NCI-H748 (cell line): ENCODE measurements around the gene AMHR2.
"Not testable (repeated sequence)": the region's sequence is repeated elsewhere in the genome, so short reads cannot be mapped to it uniquely, and the experiment has no call there.

Experiments
- DNase-seq: peaks from one replicate; lab custom pipeline; 2025; ENCODE audit not compliant: unreplicated experiment; lab: John Stamatoyannopoulos, UW

AMHR2 gene

DNA sequence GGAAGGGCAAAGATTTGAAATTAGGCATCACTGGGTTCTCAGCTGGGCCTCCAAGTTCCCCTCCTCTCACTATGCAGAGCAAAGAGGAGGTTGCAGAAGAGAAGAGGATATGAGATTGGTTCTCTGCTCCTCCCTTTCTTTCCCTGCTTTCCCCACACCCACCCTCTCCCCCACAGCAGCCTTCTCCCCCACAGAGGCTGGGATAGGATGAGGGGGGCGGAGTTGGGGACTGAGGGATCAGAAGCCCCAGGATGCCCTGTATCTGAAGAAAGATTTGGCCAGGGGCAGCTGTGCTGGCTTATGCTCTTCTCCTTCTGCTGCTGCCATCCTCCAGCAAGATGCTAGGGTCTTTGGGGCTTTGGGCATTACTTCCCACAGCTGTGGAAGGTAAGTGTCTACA is at the start of gene AMHR2:
Gene AMHR2, plus strand, starts transcription at position 259 of the 400 bp plus-strand sequence. Its CDS starts 80 bp downstream, at position 339.
- DNase-seq: no peak

DNA sequence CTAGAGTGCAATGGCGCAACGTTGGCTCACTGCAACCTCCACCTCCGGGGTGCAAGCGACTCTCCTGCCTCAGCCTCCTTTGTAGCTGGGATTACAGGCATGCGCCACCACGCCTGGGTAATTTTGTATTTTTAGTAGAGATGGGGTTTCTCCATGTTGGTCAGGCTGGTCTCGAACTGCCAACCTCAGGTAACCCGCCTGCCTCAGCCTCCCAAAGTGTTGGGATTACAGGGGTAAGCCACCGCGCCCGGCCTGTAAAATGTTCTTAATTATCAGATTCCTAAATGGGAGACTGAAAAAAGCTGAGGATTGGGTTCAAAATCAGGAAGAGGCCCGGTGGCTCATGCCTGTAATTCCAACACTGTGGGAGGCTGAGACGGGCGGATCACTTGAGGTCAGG is 49.4 kb upstream of the AMHR2 start:
- not testable (repeated sequence) for DNase-seq

DNA sequence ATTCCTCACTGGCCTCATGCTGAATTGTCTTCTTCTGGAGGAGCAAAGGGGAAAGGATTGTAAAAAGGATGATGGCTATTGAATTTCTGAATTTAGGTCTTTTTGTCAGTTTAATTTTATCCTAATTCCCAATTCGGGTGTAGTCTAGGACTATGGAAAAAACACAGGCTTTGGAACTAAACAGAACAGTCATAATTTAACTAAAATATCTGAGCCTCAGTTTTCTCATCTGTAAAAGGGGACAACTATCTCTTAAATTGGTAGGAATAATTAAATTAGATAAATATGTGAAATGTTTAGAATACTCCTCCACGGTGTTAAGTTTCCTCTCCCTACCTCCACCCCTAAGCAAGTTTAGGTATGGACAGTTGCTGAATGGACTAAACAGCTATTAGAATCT is 46.9 kb upstream of the AMHR2 start:
- DNase-seq: no peak

DNA sequence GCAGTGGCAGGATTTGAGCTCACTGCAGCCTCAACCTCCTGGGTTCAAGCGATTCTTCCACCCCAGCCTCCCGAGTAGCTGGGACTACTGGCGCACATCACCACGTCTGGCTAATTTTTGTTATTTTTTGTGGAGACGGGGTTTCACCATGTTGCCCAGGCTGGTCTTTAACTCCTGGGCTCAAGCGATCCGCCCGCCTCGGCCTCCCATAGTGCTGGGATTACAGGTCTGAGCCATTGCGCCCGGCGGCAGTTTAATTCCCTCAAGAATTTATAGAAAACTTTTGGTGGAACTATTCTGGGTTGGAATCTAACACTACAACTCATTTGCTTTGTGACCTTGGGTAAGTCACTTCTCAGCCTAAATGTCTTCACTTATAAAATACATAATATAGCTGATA is 45.4 kb upstream of the AMHR2 start:
- no peak for DNase-seq

DNA sequence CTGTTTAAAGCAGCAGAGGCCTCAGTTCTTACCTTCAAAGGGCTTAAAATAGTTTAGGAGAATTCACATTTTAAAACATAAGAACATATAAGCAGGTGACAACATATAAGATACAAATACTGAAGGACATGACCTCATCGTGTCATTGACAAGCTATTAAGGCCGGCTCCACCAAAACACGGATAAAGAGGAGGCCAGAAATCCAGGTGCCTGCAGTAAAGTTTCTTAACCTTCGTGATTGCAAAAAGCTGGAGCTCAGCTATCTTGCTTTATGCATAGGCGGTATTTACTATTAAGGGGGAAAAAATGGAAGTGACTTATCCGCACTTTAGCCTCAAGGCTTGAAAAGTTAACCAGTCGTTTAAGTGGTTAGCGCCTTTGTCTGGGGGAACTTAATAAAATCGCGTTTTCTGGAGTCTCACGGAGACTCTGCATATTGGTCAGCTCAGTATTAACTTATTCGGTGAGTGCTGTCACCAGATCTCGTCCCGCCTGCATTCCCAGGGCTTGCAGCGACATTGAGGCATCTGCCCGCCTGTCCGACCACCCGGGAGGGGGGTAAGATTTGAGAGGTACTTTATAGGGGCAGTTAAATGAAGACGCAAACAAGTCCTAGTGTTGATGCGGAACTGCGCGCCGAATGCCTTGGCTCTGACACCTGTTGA is 44.8 kb upstream of the AMHR2 start:
- DNase-seq: peak; percentile 36

DNA sequence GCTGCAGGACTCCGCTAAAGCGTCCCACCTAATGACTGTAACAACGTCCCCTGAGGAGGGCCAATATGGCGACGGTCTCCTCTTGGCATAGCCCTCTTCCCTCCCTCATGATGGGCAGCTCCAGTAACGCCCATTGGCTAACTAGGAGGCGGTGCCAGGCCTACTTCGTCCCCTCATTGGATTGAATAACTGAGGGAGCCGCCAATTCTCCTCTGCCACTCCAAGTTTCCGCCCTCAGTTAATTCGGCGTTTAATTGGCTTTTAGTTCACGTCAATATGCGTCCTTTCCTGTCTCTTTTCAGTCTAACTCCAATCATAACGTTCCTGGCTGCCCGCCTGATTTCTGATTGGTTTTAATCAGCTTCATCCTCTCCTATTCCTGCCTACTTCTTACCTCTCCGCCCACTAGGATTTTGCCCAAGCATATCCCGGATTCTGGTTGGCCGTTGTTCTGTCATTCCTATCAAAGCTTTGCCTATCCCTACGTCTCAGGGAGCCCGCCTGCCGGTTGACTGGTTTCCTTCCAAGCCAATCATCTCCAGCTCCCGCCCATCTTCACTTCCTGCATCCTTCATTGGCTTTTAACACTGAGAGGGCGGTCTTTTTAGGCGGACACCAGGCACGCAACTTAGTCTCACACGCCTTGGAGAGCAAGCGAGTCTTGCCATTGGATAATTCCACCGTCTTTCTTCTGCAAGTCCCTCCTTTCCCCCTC is 44.1 kb upstream of the AMHR2 start:
- peak; percentile 100 for DNase-seq

DNA sequence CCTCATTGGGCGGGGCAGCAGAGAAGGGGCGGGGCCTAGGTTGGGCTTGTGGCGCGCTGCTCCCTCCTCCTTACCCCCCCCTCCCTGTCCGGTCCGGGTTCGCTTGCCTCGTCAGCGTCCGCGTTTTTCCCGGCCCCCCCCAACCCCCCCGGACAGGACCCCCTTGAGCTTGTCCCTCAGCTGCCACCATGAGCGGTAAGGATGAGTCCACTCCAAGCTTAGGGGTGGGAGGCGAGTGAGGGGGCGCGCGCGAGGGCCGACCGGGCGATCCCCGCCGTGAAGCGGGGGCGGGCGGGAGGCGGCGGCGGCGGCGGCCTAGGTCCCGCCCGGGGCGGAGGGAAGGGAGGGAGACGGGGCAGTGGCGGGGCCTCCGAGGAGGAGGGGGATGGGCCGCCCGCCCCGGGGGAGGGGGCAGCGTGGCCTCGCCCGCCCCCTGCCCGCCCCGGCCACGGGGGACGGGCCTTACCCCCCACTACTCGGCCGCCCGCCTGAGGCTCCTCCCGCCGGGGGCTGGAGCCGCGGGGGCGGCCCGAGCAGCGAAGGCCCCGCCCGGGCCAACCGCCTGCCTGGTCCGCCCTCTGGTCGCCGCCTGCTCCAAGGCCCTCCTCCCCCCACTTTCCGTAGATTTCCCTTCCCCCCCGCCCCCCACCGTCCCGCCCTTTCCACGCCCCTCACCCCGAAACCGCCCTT is 43.4 kb upstream of the AMHR2 start, which contains the start of gene SP1:
Gene SP1, plus strand, starts transcription at position 73 of the 690 bp plus-strand sequence. Its CDS starts 116 bp downstream, at position 189.
- DNase-seq: peak; percentile 93

DNA sequence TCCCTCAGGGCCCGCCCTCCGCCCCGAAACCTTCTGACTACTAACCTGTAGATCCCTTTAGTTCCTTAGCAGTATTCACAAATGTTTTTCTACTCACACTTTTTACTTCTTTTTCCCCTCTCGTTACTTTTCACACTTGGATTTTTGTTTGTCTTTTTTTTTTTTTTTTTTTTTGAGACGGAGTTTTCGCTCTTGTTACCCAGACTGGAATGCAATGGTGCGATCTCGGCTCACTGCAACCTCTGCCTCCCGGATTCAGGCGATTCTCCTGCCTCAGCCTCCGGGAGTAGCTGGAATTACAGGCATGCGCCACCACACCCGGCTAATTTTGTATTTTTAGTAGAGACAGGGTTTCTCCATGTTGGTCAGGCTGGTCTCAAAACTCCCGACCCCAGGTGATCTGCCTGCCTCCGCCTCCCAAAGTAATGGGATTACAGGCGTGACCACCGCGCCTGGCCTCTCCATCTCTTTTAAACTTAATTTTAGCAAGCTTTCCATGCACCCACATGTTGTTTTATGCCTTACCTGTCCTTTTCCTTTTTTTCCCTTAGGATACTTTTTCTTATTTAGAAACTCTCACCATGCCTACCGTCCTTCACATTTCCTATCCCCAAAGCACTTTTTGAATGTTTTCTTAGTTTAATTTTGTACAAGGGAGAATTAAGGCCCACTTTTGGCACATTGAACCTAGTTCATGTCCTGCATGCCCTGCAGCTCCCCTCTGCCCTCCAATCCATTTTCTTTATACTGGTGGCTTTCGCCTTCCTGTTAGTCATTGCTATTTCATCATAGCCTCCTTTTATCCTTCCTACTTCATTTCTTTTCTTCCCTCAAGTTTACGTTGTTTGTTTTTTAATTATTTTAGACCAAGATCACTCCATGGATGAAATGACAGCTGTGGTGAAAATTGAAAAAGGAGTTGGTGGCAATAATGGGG is 42.6 kb upstream of the AMHR2 start:
- DNase-seq: no peak

DNA sequence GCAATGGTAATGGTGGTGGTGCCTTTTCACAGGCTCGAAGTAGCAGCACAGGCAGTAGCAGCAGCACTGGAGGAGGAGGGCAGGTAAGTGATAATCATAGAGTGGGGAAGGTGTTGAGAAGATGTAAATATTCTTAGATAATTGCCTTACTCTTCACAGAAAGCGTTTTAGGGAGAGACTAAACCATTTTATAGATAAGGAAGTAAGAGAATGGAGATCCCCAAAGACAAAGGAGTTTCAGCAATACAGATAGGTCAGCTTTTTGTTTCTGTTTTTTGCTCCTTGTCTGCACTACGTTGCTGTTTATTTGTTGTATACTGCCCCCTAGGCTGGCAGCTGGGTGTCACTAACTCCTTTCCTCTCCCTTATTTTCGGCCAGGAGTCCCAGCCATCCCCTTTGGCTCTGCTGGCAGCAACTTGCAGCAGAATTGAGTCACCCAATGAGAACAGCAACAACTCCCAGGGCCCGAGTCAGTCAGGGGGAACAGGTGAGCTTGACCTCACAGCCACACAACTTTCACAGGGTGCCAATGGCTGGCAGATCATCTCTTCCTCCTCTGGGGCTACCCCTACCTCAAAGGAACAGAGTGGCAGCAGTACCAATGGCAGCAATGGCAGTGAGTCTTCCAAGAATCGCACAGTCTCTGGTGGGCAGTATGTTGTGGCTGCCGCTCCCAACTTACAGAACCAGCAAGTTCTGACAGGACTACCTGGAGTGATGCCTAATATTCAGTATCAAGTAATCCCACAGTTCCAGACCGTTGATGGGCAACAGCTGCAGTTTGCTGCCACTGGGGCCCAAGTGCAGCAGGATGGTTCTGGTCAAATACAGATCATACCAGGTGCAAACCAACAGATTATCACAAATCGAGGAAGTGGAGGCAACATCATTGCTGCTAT is 41.7 kb upstream of the AMHR2 start:
- peak; percentile 5 for DNase-seq

DNA sequence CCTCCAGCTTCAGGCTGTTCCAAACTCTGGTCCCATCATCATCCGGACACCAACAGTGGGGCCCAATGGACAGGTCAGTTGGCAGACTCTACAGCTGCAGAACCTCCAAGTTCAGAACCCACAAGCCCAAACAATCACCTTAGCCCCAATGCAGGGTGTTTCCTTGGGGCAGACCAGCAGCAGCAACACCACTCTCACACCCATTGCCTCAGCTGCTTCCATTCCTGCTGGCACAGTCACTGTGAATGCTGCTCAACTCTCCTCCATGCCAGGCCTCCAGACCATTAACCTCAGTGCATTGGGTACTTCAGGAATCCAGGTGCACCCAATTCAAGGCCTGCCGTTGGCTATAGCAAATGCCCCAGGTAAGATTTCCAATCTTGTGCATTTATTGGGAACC is 40.4 kb upstream of the AMHR2 start:
- DNase-seq: no peak

DNA sequence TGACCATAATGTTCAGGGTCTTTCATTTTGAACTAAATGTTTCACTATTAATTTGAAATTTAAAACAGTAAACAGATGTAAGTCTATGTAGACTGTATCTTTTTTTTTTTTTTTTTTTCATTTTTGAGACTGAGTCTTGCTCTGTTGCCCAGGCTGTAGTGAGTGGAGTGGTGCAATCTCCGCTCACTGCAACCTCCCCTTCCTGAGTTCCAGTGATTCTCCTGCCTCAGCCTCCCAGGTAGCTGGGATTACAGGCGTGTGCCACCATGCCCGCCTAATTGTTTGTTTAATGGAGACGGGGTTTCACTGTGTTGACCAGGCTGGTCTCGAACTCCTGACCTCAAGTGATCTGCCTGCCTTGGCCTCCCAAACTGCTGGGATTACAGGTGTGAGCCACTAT is 37.3 kb upstream of the AMHR2 start:
- not testable (repeated sequence) for DNase-seq

DNA sequence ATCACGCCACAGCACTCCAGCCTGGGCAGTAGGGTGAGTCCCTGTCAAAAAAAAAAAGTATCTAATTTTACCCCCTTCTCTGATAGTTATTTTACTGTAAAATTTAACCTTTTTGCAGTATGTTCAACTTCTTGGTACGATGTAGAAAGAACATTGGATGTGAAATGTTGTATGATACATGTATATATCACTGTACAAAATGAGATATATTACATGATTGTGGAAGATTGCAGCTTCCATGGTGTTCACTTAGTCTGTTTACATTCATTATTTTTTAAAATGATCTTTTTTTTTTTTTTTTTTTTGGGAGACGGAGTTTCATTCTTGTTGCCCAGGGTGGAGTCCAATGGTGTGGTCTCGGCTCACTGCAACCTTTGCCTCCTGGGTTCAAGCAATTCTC is 34.7 kb upstream of the AMHR2 start:
- DNase-seq: no peak

DNA sequence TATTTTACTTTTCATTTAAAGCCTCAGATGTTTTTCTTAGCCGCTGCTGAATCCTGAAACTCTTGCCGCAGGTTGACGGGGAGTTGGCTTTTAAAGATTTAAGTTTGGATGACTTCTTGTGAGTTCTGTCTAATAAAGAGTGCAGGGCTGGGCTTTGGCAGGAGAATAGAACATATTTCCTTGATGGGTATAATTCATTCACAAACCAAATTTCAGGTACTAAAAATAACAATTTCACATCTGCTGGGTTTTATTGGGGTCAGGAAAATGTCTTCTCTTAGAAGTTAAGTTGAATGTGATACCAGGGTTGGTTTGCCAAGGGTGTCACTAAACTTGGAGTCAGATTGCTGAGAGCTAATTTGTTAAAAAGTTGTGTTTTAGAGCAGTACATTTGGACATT is 34.0 kb upstream of the AMHR2 start:
- DNase-seq: no peak

DNA sequence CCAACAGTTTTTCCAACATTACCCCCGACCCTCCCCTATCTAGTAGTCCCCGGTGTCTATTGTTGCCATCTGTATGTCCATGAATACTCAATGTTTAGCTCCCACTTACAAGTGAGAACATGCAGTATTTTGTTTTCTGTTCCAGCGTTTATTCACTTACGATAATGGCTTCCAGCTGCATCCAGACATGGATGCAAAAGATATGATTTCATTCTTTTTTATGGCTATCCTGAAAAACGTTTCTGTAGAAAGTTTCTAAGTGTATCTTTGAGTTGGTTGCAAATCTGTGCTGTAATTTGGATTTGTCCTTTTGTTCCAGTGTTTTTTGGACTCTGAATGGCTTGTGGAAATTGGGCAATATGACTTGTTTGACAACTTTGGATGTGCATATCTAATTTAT is 31.9 kb upstream of the AMHR2 start:
- no peak for DNase-seq

DNA sequence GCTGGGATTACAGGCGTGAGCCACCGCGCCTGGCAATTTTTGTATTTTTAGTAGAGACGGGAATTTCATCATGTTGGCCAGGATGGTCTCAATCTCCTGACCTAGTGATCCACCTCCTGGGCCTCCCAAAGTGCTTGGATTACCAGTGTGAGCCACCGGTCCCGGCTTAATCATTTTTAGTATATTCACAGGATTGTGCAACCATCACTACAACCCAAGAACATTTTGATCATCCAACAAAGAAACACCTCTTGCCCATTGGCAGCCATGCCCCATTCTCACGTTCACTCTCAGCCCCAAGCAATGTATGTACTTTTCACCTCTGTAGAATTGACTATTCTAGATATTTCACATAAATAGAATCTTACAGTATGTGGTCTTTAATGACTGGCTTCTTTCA is 23.8 kb upstream of the AMHR2 start:
- no peak for DNase-seq

DNA sequence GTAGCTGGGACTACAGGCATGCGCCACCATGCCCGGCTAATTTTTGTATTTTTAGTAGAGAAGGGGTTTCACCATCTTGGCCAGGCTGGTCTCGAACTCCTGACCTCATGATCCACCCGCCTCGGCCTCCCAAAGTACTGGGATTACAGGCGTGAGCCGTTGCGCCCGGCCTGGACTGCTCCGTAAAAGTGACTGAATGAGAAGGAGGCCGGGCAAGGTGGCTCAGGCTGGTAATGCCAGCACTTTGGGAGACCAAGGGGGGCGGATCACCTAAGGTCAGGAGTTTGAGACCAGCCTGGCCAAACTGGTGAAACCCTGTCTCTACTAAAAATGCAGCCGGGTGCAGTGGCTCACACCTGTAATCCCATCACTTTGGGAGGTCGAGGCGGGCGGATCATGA is 21.3 kb upstream of the AMHR2 start:
- DNase-seq: not testable (repeated sequence)

DNA sequence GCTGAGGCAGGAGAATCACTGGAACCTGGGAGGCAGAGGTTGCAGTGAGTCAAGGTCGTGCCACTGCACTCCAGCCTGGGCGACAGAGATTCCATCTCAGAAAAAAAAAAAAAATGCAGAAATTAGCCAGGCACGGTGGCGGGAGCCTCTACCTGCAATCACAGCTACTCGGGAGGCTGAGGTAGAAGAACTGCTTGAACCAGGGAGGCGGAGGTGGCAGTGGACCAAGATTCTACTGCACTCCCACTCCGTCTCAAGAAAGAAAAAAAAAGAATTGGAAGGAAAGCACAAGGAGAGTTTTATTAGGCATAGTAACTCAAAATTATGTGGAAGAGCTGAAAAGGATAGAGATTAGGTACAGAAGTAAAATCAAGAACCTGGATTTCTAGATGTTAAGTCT is 20.8 kb upstream of the AMHR2 start:
- DNase-seq: no peak

DNA sequence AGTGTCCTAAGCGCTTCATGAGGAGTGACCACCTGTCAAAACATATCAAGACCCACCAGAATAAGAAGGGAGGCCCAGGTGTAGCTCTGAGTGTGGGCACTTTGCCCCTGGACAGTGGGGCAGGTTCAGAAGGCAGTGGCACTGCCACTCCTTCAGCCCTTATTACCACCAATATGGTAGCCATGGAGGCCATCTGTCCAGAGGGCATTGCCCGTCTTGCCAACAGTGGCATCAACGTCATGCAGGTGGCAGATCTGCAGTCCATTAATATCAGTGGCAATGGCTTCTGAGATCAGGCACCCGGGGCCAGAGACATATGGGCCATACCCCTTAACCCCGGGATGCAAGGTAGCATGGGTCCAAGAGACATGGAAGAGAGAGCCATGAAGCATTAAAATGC is 12.7 kb upstream of the AMHR2 start:
- DNase-seq: no peak

DNA sequence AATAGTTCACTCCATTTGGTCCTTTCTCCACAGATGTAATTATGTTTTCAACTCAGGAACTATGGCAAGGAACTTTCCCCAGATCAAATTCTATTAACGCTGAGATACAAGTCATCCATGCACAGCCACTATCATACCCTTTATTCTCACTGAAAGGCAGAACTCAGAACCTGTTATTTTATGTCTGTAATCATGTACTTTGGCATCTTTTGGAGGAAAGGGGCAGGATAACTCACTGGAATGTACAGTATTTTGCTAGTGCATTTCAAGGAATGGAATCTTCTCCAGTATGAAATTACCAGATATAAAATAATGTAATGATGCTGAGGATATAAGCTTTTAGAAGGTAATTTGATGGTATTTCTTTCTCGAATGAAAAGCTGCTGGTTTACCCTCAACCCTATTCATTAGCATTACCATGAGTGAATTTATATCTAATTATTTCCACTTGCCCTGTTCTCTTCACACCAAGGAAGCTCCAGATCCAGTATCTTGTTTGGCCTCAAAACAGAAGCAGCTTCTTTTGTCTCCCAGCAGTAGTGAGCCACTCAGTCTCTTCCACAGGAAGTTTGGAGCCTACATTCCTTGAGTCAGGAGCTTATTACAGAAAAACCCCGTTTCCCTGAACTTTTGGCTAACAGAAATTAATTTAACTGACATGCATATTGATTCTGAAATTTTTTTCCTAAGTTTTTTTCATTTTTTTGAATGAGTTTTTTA is 10.0 kb upstream of the AMHR2 start:
- DNase-seq: no peak
